A673 (cell line): ENCODE data around the gene MAP2. TPM values are rescaled to one million over a fixed set of nuclear protein-coding genes. Genes with fewer than 3 reads are reported as not detected.

ENCODE experiments used
- BruUV-seq: library from RNA; stranded (reverse); fragments of 400-500 nt; replicated peaks from 2 replicates; lab custom pipeline; 2021; lab: Mats Ljungman, UMichigan
- CTCF ChIA-PET: fragments of 300-600 bp; sonication (Branson Sonifier 250); formaldehyde crosslinking; loops from one replicate; lab custom pipeline; 2022; ENCODE audit warnings: antibody characterized with exemption; lab: Charles Lee
- POLR2A ChIA-PET: fragments of 300-600 bp; sonication (Branson Sonifier 250); formaldehyde crosslinking; loops from one replicate; lab custom pipeline; 2022; ENCODE audit warnings: antibody characterized with exemption; ENCODE audit not compliant: low non-redundant PET; lab: Charles Lee
- DNase-seq: peaks from one replicate; pipeline ENCODE4 v3.0.0-alpha.2; 2015; ENCODE audit warnings: low spot score
- H3K27ac ChIP-seq: fragments of 200-600 bp; sonication (generic); 2 replicates; pipeline ENCODE4 v1.5.1; 2016; ENCODE audit warnings: mixed run types, low read depth, mild to moderate bottlenecking, mixed read lengths, antibody characterized with exemption, low read length; ENCODE audit not compliant: poor library complexity, severe bottlenecking
- H3K27me3 ChIP-seq: fragments of 200-600 bp; sonication (generic); replicated peaks from 2 replicates; pipeline ENCODE4 v1.6.1; 2017; ENCODE audit warnings: mixed run types, low read depth, mild to moderate bottlenecking, mixed read lengths, antibody characterized with exemption, low read length; ENCODE audit not compliant: insufficient read depth, poor library complexity
- H3K36me3 ChIP-seq: fragments of 200-600 bp; sonication (generic); 2 replicates; pipeline ENCODE4 v1.6.1; 2016; ENCODE audit warnings: mixed run types, mild to moderate bottlenecking, mixed read lengths, antibody characterized with exemption, low read length; ENCODE audit not compliant: insufficient read depth, poor library complexity, severe bottlenecking
- H3K4me1 ChIP-seq: fragments of 200-600 bp; sonication (generic); 2 replicates; pipeline ENCODE4 v1.6.1; 2017; ENCODE audit warnings: mixed run types, mild to moderate bottlenecking, mixed read lengths, antibody characterized with exemption, low read length; ENCODE audit not compliant: insufficient read depth, poor library complexity, severe bottlenecking
- H3K4me3 ChIP-seq: fragments of 200-600 bp; sonication (generic); 2 replicates; pipeline ENCODE4 v1.5.1; 2016; ENCODE audit warnings: low read depth, mixed run types, mild to moderate bottlenecking, mixed read lengths, low read length; ENCODE audit not compliant: poor library complexity, severe bottlenecking
- H3K9me3 ChIP-seq: fragments of 200-600 bp; sonication (generic); 2 replicates; pipeline ENCODE4 v1.6.1; 2016; ENCODE audit warnings: mixed run types, low read depth, mild to moderate bottlenecking, mixed read lengths, antibody characterized with exemption, low read length; ENCODE audit not compliant: poor library complexity, severe bottlenecking
- EZH2 ChIP-seq: fragments of 200-600 bp; sonication (generic); IDR thresholded peaks from 2 replicates; pipeline ENCODE4 v1.6.1; 2017; ENCODE audit warnings: borderline replicate concordance, low read depth, mild to moderate bottlenecking, mixed read lengths, antibody characterized with exemption, low read length; ENCODE audit not compliant: poor library complexity, severe bottlenecking
- intact Hi-C: fragments of 100-400 bp; cut with micrococcal nuclease; formaldehyde crosslinking; loops from one replicate; pipeline ENCODE4 v1.10.0; 2022; ENCODE audit not compliant: unreplicated experiment
- total RNA-seq: library from RNA; stranded (reverse); gene quantifications from 2 replicates; pipeline ENCODE4 v1.2.3, GENCODE V29; 2021
- TF ChIP-seq, protein P1 (sequence below): fragments of 300-800, 200-600 bp; sonication (generic); conservative IDR thresholded peaks from 2 replicates; pipeline ENCODE4 v1.5.1; 2017; ENCODE audit warnings: low read depth, mild to moderate bottlenecking, antibody characterized with exemption, low read length, moderate library complexity, mixed read lengths

Gene MAP2
- total RNA-seq, 1 experiment from 2014 or later: 1.7 TPM

DNA sequence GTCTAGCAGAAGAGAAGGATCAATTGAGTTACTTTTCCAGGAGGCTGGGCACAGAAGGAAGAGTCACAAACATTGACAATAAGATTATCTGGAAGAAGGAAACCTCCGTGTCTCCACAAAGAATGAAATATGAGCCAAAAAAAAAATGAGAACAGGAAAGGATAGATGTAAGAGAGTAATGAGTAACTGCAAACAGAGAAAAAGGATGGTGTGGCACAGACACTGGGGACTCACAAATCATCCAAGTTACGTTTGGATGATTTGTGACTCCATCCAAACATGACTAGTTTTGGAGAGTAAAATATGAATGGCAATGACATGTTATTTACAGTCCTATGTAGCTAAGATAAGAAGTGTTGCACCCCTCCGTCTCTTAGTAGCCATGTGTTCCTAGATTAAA, 42.8 kb upstream of the MAP2 start:
- ChIA-PET CTCF (no interaction called here), POLR2A (no interaction called here)
- no peaks in the 10 kb centered on the region for H3K4me1 ChIP-seq
- DNase-seq: no peak
- no peaks in the 10 kb centered on the region for H3K36me3 ChIP-seq
- no peak for TF ChIP-seq EZH2
- TF ChIP-seq, protein P1, sequence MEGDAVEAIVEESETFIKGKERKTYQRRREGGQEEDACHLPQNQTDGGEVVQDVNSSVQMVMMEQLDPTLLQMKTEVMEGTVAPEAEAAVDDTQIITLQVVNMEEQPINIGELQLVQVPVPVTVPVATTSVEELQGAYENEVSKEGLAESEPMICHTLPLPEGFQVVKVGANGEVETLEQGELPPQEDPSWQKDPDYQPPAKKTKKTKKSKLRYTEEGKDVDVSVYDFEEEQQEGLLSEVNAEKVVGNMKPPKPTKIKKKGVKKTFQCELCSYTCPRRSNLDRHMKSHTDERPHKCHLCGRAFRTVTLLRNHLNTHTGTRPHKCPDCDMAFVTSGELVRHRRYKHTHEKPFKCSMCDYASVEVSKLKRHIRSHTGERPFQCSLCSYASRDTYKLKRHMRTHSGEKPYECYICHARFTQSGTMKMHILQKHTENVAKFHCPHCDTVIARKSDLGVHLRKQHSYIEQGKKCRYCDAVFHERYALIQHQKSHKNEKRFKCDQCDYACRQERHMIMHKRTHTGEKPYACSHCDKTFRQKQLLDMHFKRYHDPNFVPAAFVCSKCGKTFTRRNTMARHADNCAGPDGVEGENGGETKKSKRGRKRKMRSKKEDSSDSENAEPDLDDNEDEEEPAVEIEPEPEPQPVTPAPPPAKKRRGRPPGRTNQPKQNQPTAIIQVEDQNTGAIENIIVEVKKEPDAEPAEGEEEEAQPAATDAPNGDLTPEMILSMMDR: no peak
- H3K9me3 ChIP-seq: no peaks in the 10 kb centered on the region
- no peaks in the 10 kb centered on the region for H3K27me3 ChIP-seq
- H3K4me3 ChIP-seq: no peak overlapping the region
- intact Hi-C loops: no loop called here
- no TSS peak for BruUV-seq
- H3K27ac ChIP-seq: no peak overlapping the region

DNA sequence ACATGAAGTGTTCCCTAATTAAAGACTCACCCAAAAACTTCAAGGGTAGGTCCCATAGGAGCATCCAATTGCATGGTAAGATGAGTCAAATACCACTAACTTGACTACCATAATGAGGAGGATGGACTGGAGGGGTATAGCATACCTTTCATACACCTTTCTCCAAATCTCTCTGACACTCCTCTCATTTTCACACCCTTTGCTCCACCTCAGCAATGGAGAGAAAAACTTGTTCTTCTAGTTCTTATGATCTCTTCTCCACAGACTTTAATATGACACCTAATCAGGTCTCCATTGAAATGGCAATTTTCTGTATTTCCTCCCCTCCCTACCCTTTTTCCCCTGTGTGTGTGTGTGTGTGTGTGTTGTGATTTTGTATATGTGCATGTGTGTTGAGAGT, 41.1 kb upstream of the MAP2 start:
- intact Hi-C loops: no loop called here
- H3K27me3 ChIP-seq: no peaks in the 10 kb centered on the region
- no peak overlapping the region for H3K27ac ChIP-seq
- H3K36me3 ChIP-seq: no peaks in the 10 kb centered on the region
- H3K4me1 ChIP-seq: no peaks in the 10 kb centered on the region
- no peak overlapping the region for H3K4me3 ChIP-seq
- H3K9me3 ChIP-seq: no peaks in the 10 kb centered on the region
- DNase-seq: no peak
- TF ChIP-seq, protein P1: no peak
- TF ChIP-seq EZH2: no peak
- CTCF ChIA-PET: no interaction called here
- POLR2A ChIA-PET: no interaction called here
- BruUV-seq: no TSS peak

DNA sequence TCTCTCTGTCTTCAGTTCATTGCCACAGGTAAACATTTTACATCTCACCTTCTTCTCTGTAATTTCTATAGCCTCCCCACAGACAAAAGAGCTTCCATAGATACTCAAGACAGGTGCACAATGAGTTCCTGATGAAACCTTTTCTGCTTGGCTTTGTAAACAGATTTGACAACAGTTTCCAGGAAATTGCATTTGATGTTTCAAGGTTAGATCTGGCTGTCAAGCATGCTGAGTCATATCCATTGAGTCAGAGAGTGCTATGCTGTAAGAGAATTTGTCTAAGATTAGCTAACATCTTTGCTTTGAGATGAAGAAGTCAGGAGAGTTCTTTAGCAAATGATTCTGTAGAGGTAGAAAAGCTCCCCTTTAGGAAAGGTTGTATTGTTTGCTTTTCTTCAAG, 40.6 kb upstream of the MAP2 start:
- CTCF ChIA-PET: no interaction called here
- H3K27ac ChIP-seq: no peak overlapping the region
- no peaks in the 10 kb centered on the region for H3K27me3 ChIP-seq
- H3K4me1 ChIP-seq: no peaks in the 10 kb centered on the region
- H3K9me3 ChIP-seq: no peaks in the 10 kb centered on the region
- TF ChIP-seq EZH2: no peak
- TF ChIP-seq, protein P1: no peak
- POLR2A ChIA-PET: interaction anchor here (0.6 kb wide), 1 partner anchor 37 kb away, joined by 3 read pairs; no protein-coding TSS in a partner anchor
- intact Hi-C loops: no loop called here
- no peaks in the 10 kb centered on the region for H3K36me3 ChIP-seq
- no peak overlapping the region for H3K4me3 ChIP-seq
- no peak for DNase-seq
- BruUV-seq: no TSS peak
